HepG2 (cell line): ENCODE results near the gene ARHGEF11. TPM values are rescaled to one million over a fixed set of nuclear protein-coding genes. Genes with fewer than 3 reads are reported as not detected.
A peak's percentile ranks its signal among the peaks of the same experiment; 100 is the strongest.

Experiments used
- ATAC-seq: fragments of 200-7000 bp; cut with Tn5 transposase; 3 replicates; pipeline ENCODE4 v1.9.1; 2020; ENCODE audit warnings: mild to moderate bottlenecking, moderate library complexity
- BruUV-seq: library from RNA; stranded (reverse); fragments of 400-500 nt; replicated peaks from 2 replicates; lab custom pipeline; 2021; lab: Mats Ljungman, UMichigan
- CTCF ChIA-PET: fragments of 300-600 bp; formaldehyde crosslinking; extraction: SDS; loops from one replicate; lab custom pipeline; 2021; ENCODE audit warnings: low total read pairs, inconsistent platforms, low intra/inter-chr PET ratio; lab: Yijun Ruan, JAX
- POLR2A ChIA-PET: fragments of 350-600 bp; sonication (Branson Sonifier 250); formaldehyde crosslinking; loops from one replicate; lab custom pipeline; 2020; ENCODE audit warnings: antibody characterized with exemption, inconsistent platforms; lab: Yijun Ruan, JAX
- DNase-seq: peaks from one replicate; pipeline ENCODE4 v3.0.0-alpha.2; 2015; ENCODE audit warnings: low spot score
- FAIRE-seq: peaks from 3 replicates; lab custom pipeline; 2011; peaks lifted over from hg19 to GRCh38; lab: Jason Lieb, UNC
- H2AFZ ChIP-seq: one replicate; pipeline ENCODE4 v1.6.1; 2011; ENCODE audit warnings: low read length, inconsistent platforms
- H3K27ac ChIP-seq: fragments of 300-600 bp; 3 replicates; pipeline ENCODE4 v1.8.0; 2011; ENCODE audit warnings: mixed run types, mild to moderate bottlenecking, mixed read lengths, low read length, inconsistent platforms; ENCODE audit not compliant: insufficient read depth; ENCODE audit errors: extremely low read length
- H3K27me3 ChIP-seq, 2 experiments: fragments of 200-600 bp in 1 of 2; 2 replicates in 1 of 2; 3 replicates in 1 of 2; pipeline versions ENCODE4 v1.6.0 to v1.8.0; 2011; ENCODE audit warnings: low read length in 2 of 2, mild to moderate bottlenecking in 2 of 2, moderate library complexity in 2 of 2, inconsistent platforms in 1 of 2; ENCODE audit not compliant: insufficient read depth in 2 of 2, control insufficient read depth in 1 of 2
- H3K36me3 ChIP-seq, 2 experiments: fragments of 200-600 bp in 1 of 2; replicated peaks in 1 of 2; 2 replicates in 1 of 2; 3 replicates in 1 of 2; pipeline versions ENCODE4 v1.5.1 to v1.8.0; 2011; ENCODE audit warnings: low read length in 2 of 2, inconsistent platforms in 1 of 2; ENCODE audit not compliant: insufficient read depth in 2 of 2, control insufficient read depth in 1 of 2
- H3K4me1 ChIP-seq: 2 replicates; pipeline ENCODE4 v1.5.1; 2012; ENCODE audit warnings: low read length, inconsistent platforms; ENCODE audit not compliant: insufficient read depth
- H3K4me2 ChIP-seq: 2 replicates; pipeline ENCODE4 v1.6.0; 2011; ENCODE audit warnings: low read depth, low read length, inconsistent platforms
- H3K4me3 ChIP-seq, 3 experiments: fragments of 200-600 bp in 1 of 3; sonication (generic), shearing (Covaris generic) in 1 of 3; replicated peaks in 1 of 3; 2 replicates each; pipeline ENCODE4 v1.5.1; 2011 to 2016; ENCODE audit warnings: low read length in 3 of 3, inconsistent platforms in 2 of 3, low read depth in 2 of 3, mild to moderate bottlenecking in 2 of 3, control low read depth in 1 of 3, mixed read lengths in 1 of 3; ENCODE audit not compliant: insufficient read depth in 1 of 3
- H3K79me2 ChIP-seq: one replicate; pipeline ENCODE4 v1.6.1; 2011; ENCODE audit warnings: low read length, inconsistent platforms; ENCODE audit not compliant: insufficient read depth
- H3K9ac ChIP-seq: 2 replicates; pipeline ENCODE4 v1.6.0; 2011; ENCODE audit warnings: mild to moderate bottlenecking, low read depth, low read length, inconsistent platforms; ENCODE audit not compliant: insufficient read depth
- H3K9me3 ChIP-seq: 2 replicates; pipeline ENCODE4 v1.5.1; 2012; ENCODE audit warnings: mild to moderate bottlenecking, low read length
- H4K20me1 ChIP-seq: 2 replicates; pipeline ENCODE4 v1.6.0; 2011; ENCODE audit warnings: inconsistent platforms, mild to moderate bottlenecking, low read length, moderate library complexity; ENCODE audit not compliant: insufficient read depth
- EZH2 ChIP-seq: conservative IDR thresholded peaks from 2 replicates; pipeline ENCODE4 v1.6.1; 2012; ENCODE audit warnings: mild to moderate bottlenecking, low read depth, low read length, moderate library complexity
- FOXO1 ChIP-seq: sonication (generic); formaldehyde crosslinking; IDR thresholded peaks from 2 replicates; pipeline ENCODE4 v1.4.0; 2020; ENCODE audit warnings: missing genetic modification reagents
- KDM3A ChIP-seq: IDR thresholded peaks from 2 replicates; pipeline ENCODE4 v1.6.1; 2018; ENCODE audit warnings: low read depth, missing compliant biosample characterization
- MTERF4 ChIP-seq: sonication (generic); formaldehyde crosslinking; IDR thresholded peaks from 2 replicates; pipeline ENCODE4 v1.8.0; 2023; ENCODE audit warnings: mild to moderate bottlenecking, missing genetic modification reagents
- NFIB ChIP-seq: sonication (generic); formaldehyde crosslinking; IDR thresholded peaks from 2 replicates; pipeline ENCODE4 v1.9.0; 2021; ENCODE audit warnings: missing genetic modification reagents, mild to moderate bottlenecking, borderline replicate concordance
- ZNF609 ChIP-seq: sonication (generic); formaldehyde crosslinking; IDR thresholded peaks from 2 replicates; pipeline ENCODE4 v1.4.0; 2020; ENCODE audit warnings: mild to moderate bottlenecking, missing genetic modification reagents, borderline replicate concordance
- ZNF777 ChIP-seq: sonication (generic); formaldehyde crosslinking; IDR thresholded peaks from 2 replicates; pipeline ENCODE4 v1.4.0; 2020; ENCODE audit warnings: missing genetic modification reagents
- WGBS: methylation state at CpG from one replicate; pipeline ENCODE4 v1.1.6; 2017; ENCODE audit warnings: low lambda C conversion rate; 5-methylcytosine and 5-hydroxymethylcytosine counted together
- in situ Hi-C: cut with HindIII; loops from 2 replicates; pipeline ENCODE4 v1.10.0; 2017; ENCODE audit warnings: low pct_unique_long_range_greater_than_20kb; ENCODE audit not compliant: extremely low pct_ligation_motif_present
- intact Hi-C: fragments of 100-400 bp; cut with micrococcal nuclease; formaldehyde crosslinking; loops from one replicate; pipeline ENCODE4 v1.10.0; 2022; ENCODE audit not compliant: unreplicated experiment
- polyA plus RNA-seq, 8 experiments: library from polyadenylated mRNA; depleted of rRNA in 3 of 8; stranded (reverse) in 7 of 8; unstranded in 1 of 8; fragments of >200 nt; fragmentation: Illumina TruSeq in 4 of 8; extraction: Trizol in 4 of 8; gene quantifications; 2 replicates each; pipeline versions ENCODE4 v1.2.1 to v1.2.3, GENCODE V29; 2011 to 2016; ENCODE audit warnings: low read depth in 4 of 8, missing spikeins in 1 of 8, mixed read lengths in 1 of 8; ENCODE audit not compliant: insufficient read depth in 1 of 8
- total RNA-seq, 5 experiments: library from RNA; depleted of rRNA; stranded (reverse); fragments of >200 nt; fragmentation: Illumina TruSeq; extraction: Trizol; gene quantifications; 2 replicates each; pipeline ENCODE4 v1.2.3, GENCODE V29; 2016; ENCODE audit warnings: low read depth in 1 of 5

ARHGEF11 gene
- total and polyA plus RNA-seq, 2 of the 13 experiments (the other 11 are each of a cell fraction or from before 2014, with no cell fraction given): 16.5 to 21.2 TPM

- TF ChIP-seq NFIB (no peak), ZNF777 (CRISPR knock-in tag) (no peak)
Measured at GRCh38 chr1:156895455-156895812, 150.1 kb downstream of the ARHGEF11 start (continued).

- no peak overlapping the region for H2AFZ ChIP-seq
- FAIRE-seq: no peak
Measured at GRCh38 chr1:156894711-156895454, 150.7 kb downstream of the ARHGEF11 start.

DNA sequence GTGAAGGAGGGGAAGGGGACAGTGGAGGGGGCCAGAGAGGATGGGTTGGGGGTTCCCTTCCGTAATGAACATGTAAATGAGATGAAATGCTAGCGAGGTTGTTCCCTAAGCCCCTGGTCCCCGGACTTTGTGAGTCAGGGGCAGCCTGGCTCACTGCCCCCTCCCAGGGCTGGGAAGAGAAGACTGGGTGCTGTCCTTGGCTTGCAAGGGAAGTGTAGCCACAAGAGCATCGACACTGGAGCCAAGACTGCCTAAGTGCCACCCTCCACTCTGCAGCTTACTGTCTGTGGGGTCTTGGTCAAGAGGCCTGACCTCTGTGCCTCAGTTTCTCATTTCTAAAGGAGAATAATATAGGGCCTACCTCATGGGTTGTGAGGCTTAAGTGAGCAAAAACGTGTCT, 151.5 kb downstream of the ARHGEF11 start:
- ChIA-PET POLR2A (no interaction called here), CTCF (interaction anchor here (2.8 kb wide), 1 partner anchor 26 kb away, joined by 23 read pairs; the partner anchor contains the start of gene LRRC71)
- Histone ChIP-seq H3K9me3 (no peaks in the 10 kb centered on the region), H3K79me2 (no peaks in the 10 kb centered on the region), H2AFZ (no peak overlapping the region), H3K4me1 (peaks cover 28% of the 10 kb centered on the region), H3K27ac (no peak overlapping the region), H3K36me3 (no peaks in the 10 kb centered on the region), H3K4me3 (no peak overlapping the region), H3K4me2 (no peak overlapping the region), H4K20me1 (no peaks in the 10 kb centered on the region), H3K27me3 (peaks cover 4 to 65% of the 10 kb centered on the region in 2 experiments; a peak in 4 of 5 replicates), H3K9ac (no peak overlapping the region)
- WGBS: 5% methylated on average over 5 of the region's 5 CpGs
- intact Hi-C loops (no loop called here), in situ Hi-C loops (loop anchor here (5.0 kb wide), 1 partner anchor 33 kb away; no protein-coding TSS in a partner anchor)
- TF ChIP-seq ZNF609 (CRISPR knock-in tag) (no peak), MTERF4 (CRISPR knock-in tag) (no peak), FOXO1 (CRISPR knock-in tag) (no peak)
- no TSS peak for BruUV-seq
- FAIRE-seq (no peak), ATAC-seq (no peak), DNase-seq (no peak)

More at GRCh38 chr1:156894711-156895454, 150.7 kb downstream of the ARHGEF11 start:
- ATAC-seq: no peak
- intact Hi-C loops (no loop called here), in situ Hi-C loops (loop anchor here (5.0 kb wide), 1 partner anchor 32 kb away; no protein-coding TSS in a partner anchor)
- no peak overlapping the region for H3K9ac ChIP-seq
- POLR2A ChIA-PET: no interaction called here
- no peak for TF ChIP-seq KDM3A
- 0 out of 2 replicates have a peak, but pooled peaks have one; percentile 37 for TF ChIP-seq EZH2
- DNase-seq: no peak
- 41% methylated on average over 5 of the region's 12 CpGs for WGBS
- CTCF ChIA-PET: no interaction called here
- peaks cover 4 to 72% of the 10 kb centered on the region in 2 experiments; a peak in 4 of 5 replicates for H3K27me3 ChIP-seq
- no peaks in the 10 kb centered on the region for H3K9me3 ChIP-seq
- H4K20me1 ChIP-seq: no peaks in the 10 kb centered on the region
- H3K4me3 ChIP-seq: no peak overlapping the region
- H3K4me1 ChIP-seq: peaks cover 28% of the 10 kb centered on the region
- H3K27ac ChIP-seq: no peak overlapping the region
- no TSS peak for BruUV-seq
- no peaks in the 10 kb centered on the region for H3K36me3 ChIP-seq
- H3K79me2 ChIP-seq: no peaks in the 10 kb centered on the region
- no peak overlapping the region for H3K4me2 ChIP-seq
